Activated T-helper 2 cell treated with anti-CD3 and anti-CD28 coated beads, Interferon-gamma antibody, Interleukin-2, Interleukin-4, amounts not matched to agents 10 μg/mL and 5 μg/mL and 100 μg/mL, durations not matched to agents 14 hours and 24 hours and 36 hours (primary cell): ENCODE measurements around the gene PATE4. TPM values are rescaled to one million over a fixed set of nuclear protein-coding genes. Genes with fewer than 3 reads are reported as not detected.
"Not testable (repeated sequence)": the region's sequence is repeated elsewhere in the genome, so short reads cannot be mapped to it uniquely, and the experiment has no call there.

ENCODE experiments used
- DNase-seq: peaks from one replicate; pipeline ENCODE4 v3.0.0; 2021; ENCODE audit warnings: low spot score
- H3K27ac Mint-ChIP-seq: one replicate; pipeline ENCODE4 v1.8.0; 2021; ENCODE audit warnings: mixed read lengths
- H3K27me3 Mint-ChIP-seq: one replicate; pipeline ENCODE4 v1.8.0; 2021; ENCODE audit warnings: low read depth, mixed read lengths
- H3K36me3 Mint-ChIP-seq: one replicate; pipeline ENCODE4 v1.8.0; 2021; ENCODE audit warnings: low read depth, mixed read lengths
- H3K4me1 Mint-ChIP-seq: one replicate; pipeline ENCODE4 v1.8.0; 2021; ENCODE audit warnings: low read depth, mixed read lengths
- H3K4me3 Mint-ChIP-seq: one replicate; pipeline ENCODE4 v1.8.0; 2021; ENCODE audit warnings: low read depth, mild to moderate bottlenecking, moderate library complexity, mixed read lengths
- H3K9me3 Mint-ChIP-seq: one replicate; pipeline ENCODE4 v1.8.0; 2021; ENCODE audit warnings: mixed read lengths
- intact Hi-C: fragments of 100-400 bp; cut with micrococcal nuclease; formaldehyde crosslinking; loops from one replicate; pipeline ENCODE4 v1.15.1; 2023
- total RNA-seq: library from RNA; stranded (reverse); gene quantifications from 2 replicates; pipeline ENCODE4 v1.2.3, GENCODE V29; 2022

PATE4 gene, protein sequence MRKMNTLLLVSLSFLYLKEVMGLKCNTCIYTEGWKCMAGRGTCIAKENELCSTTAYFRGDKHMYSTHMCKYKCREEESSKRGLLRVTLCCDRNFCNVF
- total RNA-seq: not detected in 2 replicates

GRCh38 chr11:125833016-125833415 lies at the start of gene PATE4:
Gene PATE4 (plus strand): TSS chr11:125833316. CDS start chr11:125833360, 44 bp downstream.
- no peak for DNase-seq
- intact Hi-C loops: no loop called here
- Mint-ChIP-seq H3K27ac (no peak within 1 kb of the TSS), H3K36me3 (no peaks in the 10 kb centered on the region), H3K4me1 (no peaks in the 10 kb centered on the region), H3K9me3 (no peaks in the 10 kb centered on the region), H3K27me3 (peaks cover 4% of the 10 kb centered on the region), H3K4me3 (no peak within 1 kb of the TSS)

DNA sequence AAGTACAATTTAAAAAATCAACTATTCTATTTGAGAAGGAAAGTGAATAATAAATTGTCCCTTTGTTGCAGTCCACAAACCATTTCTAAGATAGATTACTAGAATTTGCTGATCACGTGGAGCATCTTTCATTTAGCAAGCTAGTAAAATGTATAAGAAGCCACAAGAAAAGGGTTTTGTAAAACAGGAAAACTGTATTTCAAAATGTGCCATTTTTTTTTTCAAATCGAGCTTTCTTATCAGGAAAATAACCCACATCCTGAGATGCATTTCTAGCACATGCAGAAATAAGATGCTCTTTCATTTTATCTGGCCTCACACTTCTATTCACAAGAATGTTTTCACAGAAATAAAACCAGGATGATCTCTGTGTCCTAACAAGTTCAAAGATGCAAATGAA lies 48.4 kb upstream of the PATE4 start:
- no peaks in the 10 kb centered on the region for H3K36me3 Mint-ChIP-seq
- intact Hi-C loops: no loop called here
- no peak for DNase-seq
- H3K27ac Mint-ChIP-seq: no peak overlapping the region
- H3K9me3 Mint-ChIP-seq: no peaks in the 10 kb centered on the region
- peaks cover 4% of the 10 kb centered on the region for H3K27me3 Mint-ChIP-seq
- H3K4me1 Mint-ChIP-seq: peaks cover 2% of the 10 kb centered on the region
- no peak overlapping the region for H3K4me3 Mint-ChIP-seq

DNA sequence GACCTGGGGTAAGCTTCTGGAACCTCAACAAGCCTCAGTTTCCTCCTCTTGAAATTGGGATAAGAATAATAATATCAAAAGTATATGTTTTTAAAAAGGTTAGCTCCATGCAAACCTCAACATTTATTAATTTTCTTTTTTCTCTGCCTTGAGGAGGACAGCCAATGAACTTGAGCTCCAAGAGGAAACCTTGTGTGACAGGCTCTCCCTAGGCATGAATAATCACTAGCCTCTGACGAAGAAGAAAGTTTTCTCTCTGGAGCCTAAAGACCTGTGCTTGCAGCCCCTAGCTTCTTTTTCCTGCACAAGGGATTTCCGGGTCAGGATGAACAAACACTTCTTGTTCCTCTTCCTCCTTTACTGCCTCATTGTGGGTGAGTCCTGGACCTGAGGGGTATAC lies 45.3 kb upstream of the PATE4 start, which contains the start of gene PATE3:
TSS of gene PATE3 (plus strand) at position 301 of the 400 bp plus-strand sequence. CDS start at position 326, 25 bp downstream.
- no peaks in the 10 kb centered on the region for H3K9me3 Mint-ChIP-seq
- H3K36me3 Mint-ChIP-seq: no peaks in the 10 kb centered on the region
- no peak for DNase-seq
- no peak within 1 kb of the TSS for H3K27ac Mint-ChIP-seq
- H3K4me3 Mint-ChIP-seq: no peak within 1 kb of the TSS
- no peaks in the 10 kb centered on the region for H3K27me3 Mint-ChIP-seq
- peaks cover 2% of the 10 kb centered on the region for H3K4me1 Mint-ChIP-seq
- intact Hi-C loops: no loop called here

DNA sequence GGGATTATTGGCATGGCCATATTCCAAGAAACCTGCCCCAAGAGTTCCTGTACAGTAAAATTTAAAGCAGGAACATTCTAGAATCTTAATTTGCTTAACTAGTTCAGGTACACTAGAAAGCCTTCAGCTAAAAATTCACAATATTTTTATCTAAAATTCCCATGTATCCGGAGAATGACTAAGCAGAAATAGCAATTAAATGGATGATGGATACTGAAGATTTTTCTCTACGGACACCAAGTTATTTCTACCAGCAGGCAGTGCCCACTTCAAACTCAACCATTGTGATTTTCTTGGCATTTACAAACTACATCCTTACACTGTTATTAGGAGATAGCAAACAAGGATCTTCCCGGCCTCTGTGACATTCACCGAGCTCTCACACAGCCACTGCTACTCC lies 42.3 kb upstream of the PATE4 start:
- no peak overlapping the region for H3K4me3 Mint-ChIP-seq
- no peaks in the 10 kb centered on the region for H3K4me1 Mint-ChIP-seq
- no peak for DNase-seq
- intact Hi-C loops: no loop called here
- H3K27me3 Mint-ChIP-seq: peaks cover 2% of the 10 kb centered on the region
- H3K9me3 Mint-ChIP-seq: peaks cover 10% of the 10 kb centered on the region
- H3K27ac Mint-ChIP-seq: no peak overlapping the region
- H3K36me3 Mint-ChIP-seq: no peaks in the 10 kb centered on the region

DNA sequence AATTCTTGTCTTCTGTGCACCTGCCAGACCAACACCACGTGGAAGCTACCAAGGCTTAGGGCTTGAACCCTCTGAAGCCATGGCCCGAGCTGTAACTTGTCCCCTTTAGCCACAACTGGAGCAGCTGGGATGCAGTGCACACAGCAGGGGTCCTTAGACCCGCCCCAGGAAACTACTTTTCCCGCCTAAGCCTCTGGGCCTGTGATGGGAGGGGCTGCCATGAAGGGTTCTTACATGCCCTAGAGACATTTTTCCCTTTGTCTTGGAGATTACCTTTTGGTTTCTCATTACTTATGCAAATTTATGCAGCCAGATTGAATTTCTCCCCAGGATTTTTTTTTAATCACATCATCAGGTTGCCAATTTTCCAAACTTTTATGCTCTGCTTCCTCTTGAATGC lies 35.5 kb upstream of the PATE4 start:
- no peaks in the 10 kb centered on the region for H3K36me3 Mint-ChIP-seq
- H3K27ac Mint-ChIP-seq: no peak overlapping the region
- no peak for DNase-seq
- peaks cover 43% of the 10 kb centered on the region for H3K9me3 Mint-ChIP-seq
- H3K27me3 Mint-ChIP-seq: peaks cover 2% of the 10 kb centered on the region
- H3K4me1 Mint-ChIP-seq: no peaks in the 10 kb centered on the region
- intact Hi-C loops: no loop called here
- H3K4me3 Mint-ChIP-seq: no peak overlapping the region

GRCh38 chr11:125799808-125800207 lies 33.3 kb upstream of the PATE4 start:
- Mint-ChIP-seq H3K9me3 (peaks cover 57% of the 10 kb centered on the region), H3K27me3 (peaks cover 2% of the 10 kb centered on the region), H3K4me3 (no peak overlapping the region), H3K4me1 (no peaks in the 10 kb centered on the region), H3K27ac (no peak overlapping the region), H3K36me3 (no peaks in the 10 kb centered on the region)
- intact Hi-C loops: no loop called here
- no peak for DNase-seq

DNA sequence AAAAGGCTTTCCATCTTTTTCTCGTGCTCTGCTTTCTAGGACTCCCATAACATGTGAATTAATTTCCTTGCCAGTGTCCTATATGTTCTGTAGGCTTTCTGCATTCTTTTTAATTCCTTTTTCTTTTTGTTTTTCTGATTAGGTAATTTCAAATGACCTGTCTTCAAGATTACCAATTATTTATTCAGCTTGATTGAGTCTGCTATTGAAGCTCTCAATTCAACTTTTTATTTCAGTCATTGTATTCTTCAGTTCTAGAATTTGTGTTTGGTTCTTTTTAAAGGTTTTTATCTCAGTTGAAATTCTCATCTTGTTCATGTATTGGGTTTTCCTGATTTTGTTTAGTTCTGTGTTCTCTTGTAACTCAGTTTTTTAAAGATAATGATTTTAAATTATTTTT lies 30.7 kb upstream of the PATE4 start:
- Mint-ChIP-seq H3K4me1 (no peaks in the 10 kb centered on the region), H3K4me3 (no peak overlapping the region), H3K27ac (no peak overlapping the region), H3K9me3 (peaks cover 49% of the 10 kb centered on the region), H3K27me3 (no peaks in the 10 kb centered on the region), H3K36me3 (no peaks in the 10 kb centered on the region)
- intact Hi-C loops: no loop called here
- DNase-seq: no peak

GRCh38 chr11:125807909-125808308 lies 25.2 kb upstream of the PATE4 start:
- DNase-seq: no peak
- Mint-ChIP-seq H3K9me3 (peaks cover 13% of the 10 kb centered on the region), H3K4me1 (no peaks in the 10 kb centered on the region), H3K36me3 (no peaks in the 10 kb centered on the region), H3K4me3 (no peak overlapping the region), H3K27ac (no peak overlapping the region), H3K27me3 (no peaks in the 10 kb centered on the region)
- intact Hi-C loops: no loop called here

DNA sequence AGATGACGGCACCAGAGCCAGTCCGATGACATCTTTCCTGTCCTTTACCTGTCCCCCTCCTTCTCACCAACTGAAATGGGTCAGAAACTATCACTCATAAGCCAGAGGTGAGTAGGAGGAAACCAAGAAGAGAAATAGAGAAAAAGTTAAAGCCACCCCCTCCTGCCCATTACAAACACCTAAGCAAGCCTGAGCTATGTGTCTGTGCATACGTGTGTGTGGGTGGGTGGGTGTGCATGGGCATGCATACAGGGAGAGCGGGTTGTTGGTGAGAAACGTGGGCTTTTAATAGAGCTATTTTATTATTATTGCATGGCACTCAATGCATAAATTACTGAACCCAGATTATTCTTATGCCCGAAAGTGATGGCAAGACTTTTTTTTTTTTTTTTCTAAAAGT lies 2.6 kb downstream of the PATE4 start:
- H3K9me3 Mint-ChIP-seq: no peaks in the 10 kb centered on the region
- H3K27me3 Mint-ChIP-seq: peaks cover 5% of the 10 kb centered on the region
- no peaks in the 10 kb centered on the region for H3K4me1 Mint-ChIP-seq
- no peak overlapping the region for H3K4me3 Mint-ChIP-seq
- H3K36me3 Mint-ChIP-seq: no peaks in the 10 kb centered on the region
- H3K27ac Mint-ChIP-seq: no peak overlapping the region
- intact Hi-C loops: no loop called here
- DNase-seq: no peak

DNA sequence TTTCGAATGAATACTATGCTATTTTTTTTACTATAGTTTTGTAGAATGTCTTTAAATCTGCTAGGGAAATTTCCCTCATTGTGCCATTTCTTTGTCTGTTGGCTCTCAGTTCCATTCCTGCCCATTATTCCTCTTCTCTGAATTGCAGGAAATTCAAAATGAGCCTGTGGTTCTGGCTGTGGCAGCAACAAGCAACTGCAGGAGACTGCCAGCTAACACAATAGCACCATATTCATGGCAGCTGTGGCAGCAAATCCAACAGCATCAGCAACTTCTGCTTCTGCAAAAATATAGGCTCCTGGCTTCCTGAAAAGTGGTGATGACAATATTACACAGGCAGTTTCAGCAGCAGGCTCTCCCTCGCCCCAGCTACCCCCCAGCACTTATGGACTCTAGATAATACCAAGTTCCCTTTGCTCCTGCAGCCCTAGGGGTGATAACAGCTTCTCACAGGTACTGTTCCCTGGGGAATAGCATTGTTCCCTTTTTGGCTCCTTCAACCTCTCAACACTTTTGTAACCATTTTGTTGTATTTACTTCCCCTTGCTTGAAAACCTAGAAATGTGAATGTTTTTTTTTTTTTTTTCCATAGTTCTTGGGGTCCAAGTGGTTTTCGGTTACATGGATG lies 9.3 kb downstream of the PATE4 start:
- no peak overlapping the region for H3K27ac Mint-ChIP-seq
- H3K4me3 Mint-ChIP-seq: no peak overlapping the region
- peaks cover 23% of the 10 kb centered on the region for H3K9me3 Mint-ChIP-seq
- H3K4me1 Mint-ChIP-seq: no peaks in the 10 kb centered on the region
- peaks cover 1% of the 10 kb centered on the region for H3K27me3 Mint-ChIP-seq
- intact Hi-C loops: no loop called here
- DNase-seq: no peak
- H3K36me3 Mint-ChIP-seq: peaks cover 5% of the 10 kb centered on the region

DNA sequence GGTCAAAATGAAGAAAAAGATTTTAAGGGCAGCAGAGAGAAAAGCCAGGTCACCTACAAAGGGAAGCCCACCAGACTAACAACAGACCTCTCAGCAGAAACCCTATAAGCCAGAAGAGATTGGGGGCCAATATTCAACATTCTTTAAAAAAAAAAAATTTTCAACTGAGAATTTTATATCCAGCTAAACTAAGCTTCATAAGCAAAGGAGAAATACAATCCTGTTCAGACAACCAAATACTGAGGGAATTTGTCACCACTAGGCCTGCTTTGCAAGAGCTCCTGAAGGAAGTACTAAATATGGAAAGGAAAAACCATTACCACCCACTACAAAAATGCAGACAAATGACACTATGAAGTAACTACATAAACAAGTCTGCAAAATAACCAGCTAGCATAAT lies 13.1 kb downstream of the PATE4 start:
- H3K9me3 Mint-ChIP-seq: peaks cover 30% of the 10 kb centered on the region
- no peak for DNase-seq
- no peak overlapping the region for H3K4me3 Mint-ChIP-seq
- H3K36me3 Mint-ChIP-seq: peaks cover 5% of the 10 kb centered on the region
- intact Hi-C loops: no loop called here
- no peaks in the 10 kb centered on the region for H3K4me1 Mint-ChIP-seq
- no peak overlapping the region for H3K27ac Mint-ChIP-seq
- no peaks in the 10 kb centered on the region for H3K27me3 Mint-ChIP-seq

DNA sequence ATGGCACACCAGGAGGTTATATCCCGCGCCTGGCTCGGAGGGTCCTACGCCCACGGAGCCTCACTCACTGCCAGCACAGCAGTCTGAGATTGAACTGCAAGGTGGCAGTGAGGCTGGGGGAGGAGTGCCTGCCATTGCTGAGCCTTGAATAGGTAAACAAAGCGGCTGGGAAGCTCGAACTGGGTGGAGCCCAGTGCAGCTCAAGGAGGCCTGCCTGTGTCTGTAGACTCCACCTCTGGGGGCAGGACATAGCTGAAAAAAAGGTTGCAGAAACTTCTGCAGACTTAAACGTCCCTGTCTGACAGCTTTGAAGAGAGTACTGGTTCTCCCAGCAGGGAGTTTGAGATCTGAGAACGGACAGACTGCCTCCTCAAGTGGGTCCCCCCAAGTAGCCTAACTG lies 24.6 kb downstream of the PATE4 start:
- H3K27ac Mint-ChIP-seq, H3K27me3 Mint-ChIP-seq, H3K36me3 Mint-ChIP-seq, H3K4me3 Mint-ChIP-seq, DNase-seq, intact Hi-C loops: not testable (repeated sequence)
- H3K9me3 Mint-ChIP-seq: peaks cover 22% of the 10 kb centered on the region
- peaks cover 11% of the 10 kb centered on the region for H3K4me1 Mint-ChIP-seq

- intact Hi-C loops, H3K36me3 Mint-ChIP-seq, H3K9me3 Mint-ChIP-seq, H3K4me3 Mint-ChIP-seq, H3K4me1 Mint-ChIP-seq, DNase-seq, H3K27me3 Mint-ChIP-seq, H3K27ac Mint-ChIP-seq: not testable (repeated sequence)
Measured at GRCh38 chr11:125862786-125863185, 29.7 kb downstream of the PATE4 start.

- H3K27ac Mint-ChIP-seq, H3K4me1 Mint-ChIP-seq, DNase-seq, intact Hi-C loops, H3K27me3 Mint-ChIP-seq, H3K4me3 Mint-ChIP-seq, H3K36me3 Mint-ChIP-seq, H3K9me3 Mint-ChIP-seq: not testable (repeated sequence)
Measured at GRCh38 chr11:125865354-125865753, 32.2 kb downstream of the PATE4 start.
